NCI-H526 (cell line): Measurements from ENCODE around the gene TIGIT.
"Not testable (repeated sequence)": the region's sequence is repeated elsewhere in the genome, so short reads cannot be mapped to it uniquely, and the experiment has no call there.

ENCODE experiments used
- DNase-seq, 2 experiments: peaks; one replicate each; lab custom pipeline; 2025; lab: John Stamatoyannopoulos, UW

Gene TIGIT

GRCh38 chr3:114293838-114294535 lies at the start of gene TIGIT:
TSS of gene TIGIT (plus strand) at chr3:114294028. CDS start at chr3:114294062, 34 bp downstream.
- no peak for DNase-seq

DNA sequence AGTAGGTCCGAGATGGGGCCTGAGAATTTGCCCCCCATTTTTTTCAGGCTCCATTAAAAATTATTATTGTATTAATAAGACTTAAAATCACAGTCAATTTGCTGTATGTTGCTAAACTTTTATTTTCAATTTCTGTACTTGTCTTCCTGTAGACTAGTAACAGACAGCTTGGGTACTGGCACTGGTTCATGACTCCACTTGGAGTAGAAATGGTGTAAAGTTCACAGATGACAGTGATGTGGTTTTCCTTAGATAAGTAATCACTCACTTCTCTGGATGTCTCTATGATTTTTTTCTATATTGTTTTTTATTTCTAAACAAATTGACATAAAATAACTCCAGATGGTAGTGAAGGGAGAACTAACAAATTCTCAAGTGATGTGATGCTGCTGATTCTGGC lies 40.9 kb upstream of the TIGIT start:
- DNase-seq: no peak

- DNase-seq: no peak
Observed at GRCh38 chr3:114253505-114253904, 40.3 kb upstream of the TIGIT start.

DNA sequence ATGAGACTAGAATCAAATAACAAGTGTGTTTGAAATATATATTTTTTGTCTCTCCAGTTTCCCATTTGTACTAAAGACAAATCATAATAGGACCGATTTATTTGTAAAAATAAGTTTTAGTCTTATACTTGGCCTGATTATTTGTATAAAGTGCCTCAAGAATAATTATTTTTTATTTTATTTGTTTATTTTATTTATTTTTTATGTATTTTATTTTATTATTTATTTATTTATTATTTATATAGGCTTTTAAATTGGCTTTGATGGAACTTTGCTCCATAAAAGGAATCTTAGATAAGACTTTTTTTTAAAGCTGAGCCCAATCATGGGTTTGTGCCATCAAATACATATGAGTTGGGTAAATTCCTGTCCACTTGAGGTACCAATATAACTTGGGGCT lies 34.3 kb upstream of the TIGIT start:
- DNase-seq: no peak

GRCh38 chr3:114260152-114260551 lies 33.7 kb upstream of the TIGIT start:
- no peak for DNase-seq

DNA sequence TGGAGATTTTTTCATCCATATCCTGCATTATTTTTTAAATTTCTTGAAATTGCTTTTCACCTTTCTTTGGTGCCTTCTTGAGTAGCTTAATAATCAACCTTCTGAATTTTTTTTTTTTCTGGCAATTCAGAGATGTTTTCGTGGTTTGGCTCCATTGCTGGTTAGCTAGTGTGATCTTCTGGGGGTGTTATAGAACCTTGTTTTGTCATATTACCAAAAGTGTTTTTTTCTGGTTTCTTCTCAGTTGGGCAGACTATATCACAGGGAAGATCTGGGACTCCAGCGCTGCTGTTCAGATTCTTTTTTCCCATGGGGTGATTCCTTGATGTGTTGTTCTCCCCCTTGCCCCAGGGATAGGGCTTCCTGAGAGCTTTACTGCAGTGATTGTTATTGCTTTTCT lies 23.8 kb upstream of the TIGIT start:
- no peak for DNase-seq

- no peak for DNase-seq
Observed at GRCh38 chr3:114272271-114272670, 21.6 kb upstream of the TIGIT start.

DNA sequence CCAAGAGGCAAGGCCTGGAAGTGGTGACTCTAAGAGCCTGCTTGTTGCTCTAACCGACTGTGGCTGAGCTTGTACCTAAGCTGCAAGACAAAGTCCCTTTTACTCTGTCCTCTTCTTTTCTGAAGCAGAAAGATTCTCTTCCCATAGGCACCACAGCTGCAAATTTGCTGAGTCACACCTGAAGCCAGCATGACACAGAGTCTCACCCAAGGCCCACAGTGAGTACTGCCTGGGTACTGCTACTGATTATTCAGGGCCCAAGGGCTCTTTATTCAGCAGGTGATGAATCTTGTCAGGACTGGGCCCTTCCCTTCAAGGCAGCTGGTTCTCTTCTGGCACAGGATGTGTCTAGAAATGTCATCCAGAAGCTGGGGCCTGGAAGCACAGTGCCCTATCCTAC lies 18.9 kb upstream of the TIGIT start:
- DNase-seq: no peak

- not testable (repeated sequence) for DNase-seq
Observed at GRCh38 chr3:114276856-114277255, 17.0 kb upstream of the TIGIT start.

DNA sequence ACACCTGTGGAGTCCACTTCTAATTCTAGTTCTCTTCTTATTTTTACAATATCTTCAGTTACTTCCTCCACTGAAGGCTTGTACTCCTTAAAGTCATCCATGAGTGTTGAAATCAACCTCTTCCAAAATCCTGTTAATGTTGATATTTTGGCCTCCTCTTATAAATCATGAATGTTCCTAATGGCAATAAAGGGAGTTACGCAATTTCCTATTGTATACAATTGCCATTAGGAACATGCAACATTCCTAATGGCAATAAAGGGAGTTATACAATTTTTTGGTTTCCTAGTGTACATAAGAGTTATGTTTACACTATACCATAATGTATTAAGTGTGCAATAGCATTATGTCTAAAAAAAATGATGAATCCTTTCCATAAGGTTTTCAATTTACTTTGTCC lies 9.2 kb upstream of the TIGIT start:
- no peak for DNase-seq

- no peak for DNase-seq
Observed at GRCh38 chr3:114285648-114286230, 8.1 kb upstream of the TIGIT start.

DNA sequence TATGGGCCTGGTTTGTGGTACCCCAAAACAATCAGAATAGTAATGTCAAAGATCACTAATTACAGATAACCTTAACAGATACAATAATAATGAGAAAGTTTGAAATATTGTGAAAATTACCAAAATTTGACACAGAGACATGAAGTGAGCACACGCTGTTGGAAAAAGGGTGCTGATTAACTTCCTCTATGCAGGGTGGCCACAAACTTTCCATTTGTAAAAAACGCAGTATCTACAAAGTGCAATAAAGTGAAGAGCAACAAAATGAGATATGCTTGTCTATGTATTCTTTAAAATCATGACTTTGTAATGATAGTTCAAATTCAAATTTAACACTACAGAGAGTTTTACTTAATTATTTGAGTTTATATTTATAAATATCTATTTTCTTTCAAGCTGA lies 7.6 kb upstream of the TIGIT start:
- no peak for DNase-seq

GRCh38 chr3:114290911-114291901 lies 2.6 kb upstream of the TIGIT start:
- DNase-seq: peak; percentile 24 to 71

GRCh38 chr3:114294940-114295480 lies 1.2 kb downstream of the TIGIT start:
- DNase-seq: no peak

DNA sequence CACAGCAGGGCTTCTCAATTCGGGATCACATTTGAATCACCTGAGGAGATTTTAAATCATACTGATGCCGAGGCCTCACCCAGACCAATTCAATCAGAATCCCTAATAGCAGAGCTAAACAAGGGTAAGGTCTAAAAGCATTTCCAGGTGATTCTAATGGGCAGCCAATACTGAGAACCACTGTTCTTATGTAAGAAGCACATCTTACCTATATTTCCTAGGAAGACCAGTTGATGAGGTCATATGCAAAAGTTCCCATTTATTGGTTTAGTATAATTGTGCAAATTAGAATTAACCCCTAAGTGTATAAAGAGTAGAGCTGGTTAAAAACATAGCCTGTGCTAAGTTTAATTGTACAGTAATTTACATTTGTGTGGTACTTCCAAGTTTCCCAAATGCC lies 2.1 kb downstream of the TIGIT start:
- DNase-seq: peak in 1 of 2 experiments; percentile 2

GRCh38 chr3:114299421-114299820 lies 5.6 kb downstream of the TIGIT start:
- peak; percentile 10 to 45 for DNase-seq

DNA sequence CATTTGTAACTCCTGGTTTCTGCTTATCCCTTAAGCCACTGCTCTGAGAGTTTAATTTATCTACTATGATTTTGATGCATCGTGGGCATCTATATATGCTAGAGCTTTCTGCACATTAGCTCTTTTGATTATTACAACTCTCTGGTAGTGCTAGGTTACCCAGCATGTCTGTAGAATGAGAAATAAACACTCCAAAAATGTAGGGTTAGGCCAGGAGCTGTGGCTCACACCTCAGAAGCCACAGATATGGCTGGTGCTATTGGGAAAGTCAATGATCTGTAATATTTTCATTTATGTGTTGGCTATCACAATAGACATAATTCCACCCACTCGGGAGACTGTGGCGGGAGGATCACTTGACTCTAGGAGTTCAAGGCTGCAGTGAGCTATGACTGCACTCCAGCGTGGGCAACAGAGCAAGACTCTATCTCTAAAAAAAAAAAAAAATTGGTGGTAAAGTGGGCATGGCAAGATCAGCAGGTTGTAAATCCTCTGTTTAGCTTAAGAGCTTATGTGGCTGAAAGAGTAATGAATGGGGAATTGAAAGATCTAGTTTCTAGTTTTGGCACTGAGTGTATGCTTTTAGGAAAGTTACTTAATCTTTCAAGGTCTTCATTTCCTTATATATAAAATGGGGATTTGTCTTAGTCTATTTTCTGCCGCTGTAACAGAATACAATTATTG lies 6.3 kb downstream of the TIGIT start:
- no peak for DNase-seq

DNA sequence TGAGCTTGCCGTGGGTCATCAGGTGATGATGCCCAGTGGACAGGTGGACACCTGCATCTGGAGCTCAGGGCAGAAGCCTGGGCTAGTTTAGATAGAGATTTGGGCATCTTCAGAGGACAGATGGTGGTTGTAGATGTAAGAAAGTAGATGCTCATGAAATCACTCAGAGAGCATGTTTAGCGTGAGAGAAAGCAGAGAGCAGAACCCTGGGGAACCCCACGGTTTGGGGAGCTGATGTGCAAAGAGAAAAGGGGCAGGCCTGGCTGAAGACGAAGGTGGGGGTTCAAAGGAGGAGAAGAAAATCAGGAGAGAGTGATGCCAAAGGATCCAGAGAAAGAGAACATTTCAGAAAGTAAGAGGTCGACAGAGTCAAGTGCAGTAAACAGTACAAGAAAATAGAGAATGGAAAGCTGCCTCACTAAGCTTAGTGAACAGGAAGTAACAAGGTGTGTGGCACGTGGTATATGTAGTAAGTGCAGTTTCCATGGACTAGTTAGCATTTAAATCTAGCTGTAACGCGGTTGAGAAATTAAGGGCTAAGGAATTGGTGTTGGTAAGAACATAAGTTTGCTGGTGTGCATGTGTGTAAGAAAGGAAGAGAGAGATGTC lies 13.5 kb downstream of the TIGIT start:
- DNase-seq: no peak

DNA sequence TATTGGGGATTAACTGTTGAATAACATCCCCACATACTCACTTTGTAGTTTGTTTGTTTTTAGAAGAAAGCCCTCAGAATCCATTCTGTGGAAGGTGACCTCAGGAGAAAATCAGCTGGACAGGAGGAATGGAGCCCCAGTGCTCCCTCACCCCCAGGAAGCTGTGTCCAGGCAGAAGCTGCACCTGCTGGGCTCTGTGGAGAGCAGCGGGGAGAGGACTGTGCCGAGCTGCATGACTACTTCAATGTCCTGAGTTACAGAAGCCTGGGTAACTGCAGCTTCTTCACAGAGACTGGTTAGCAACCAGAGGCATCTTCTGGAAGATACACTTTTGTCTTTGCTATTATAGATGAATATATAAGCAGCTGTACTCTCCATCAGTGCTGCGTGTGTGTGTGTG lies 14.0 kb downstream of the TIGIT start:
- no peak for DNase-seq

DNA sequence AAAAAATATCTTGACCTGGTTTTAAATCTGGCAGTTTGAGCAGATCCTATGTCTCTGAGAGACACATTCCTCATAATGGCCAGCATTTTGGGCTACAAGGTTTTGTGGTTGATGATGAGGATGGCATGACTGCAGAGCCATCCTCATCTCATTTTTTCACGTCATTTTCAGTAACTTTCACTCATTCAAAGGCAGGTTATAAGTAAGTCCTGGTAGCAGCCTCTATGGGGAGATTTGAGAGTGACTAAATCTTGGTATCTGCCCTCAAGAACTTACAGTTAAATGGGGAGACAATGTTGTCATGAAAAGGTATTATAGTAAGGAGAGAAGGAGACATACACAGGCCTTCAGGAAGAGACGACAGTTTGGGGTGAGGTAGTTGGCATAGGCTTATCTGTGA lies 14.5 kb downstream of the TIGIT start:
- DNase-seq: no peak

- no peak for DNase-seq
Observed at GRCh38 chr3:114308830-114309229, 15.0 kb downstream of the TIGIT start.
